ENCODE data around the gene HECA. TPM values are rescaled to one million over a fixed set of nuclear protein-coding genes. Genes with fewer than 3 reads are reported as not detected.

HECA gene
- total RNA-seq, 3 donors from 2014 or later (not counting 1 experiment from before 2014, with no cell fraction given) = 76.5 to 80.5 (median 77.6) TPM

DNA sequence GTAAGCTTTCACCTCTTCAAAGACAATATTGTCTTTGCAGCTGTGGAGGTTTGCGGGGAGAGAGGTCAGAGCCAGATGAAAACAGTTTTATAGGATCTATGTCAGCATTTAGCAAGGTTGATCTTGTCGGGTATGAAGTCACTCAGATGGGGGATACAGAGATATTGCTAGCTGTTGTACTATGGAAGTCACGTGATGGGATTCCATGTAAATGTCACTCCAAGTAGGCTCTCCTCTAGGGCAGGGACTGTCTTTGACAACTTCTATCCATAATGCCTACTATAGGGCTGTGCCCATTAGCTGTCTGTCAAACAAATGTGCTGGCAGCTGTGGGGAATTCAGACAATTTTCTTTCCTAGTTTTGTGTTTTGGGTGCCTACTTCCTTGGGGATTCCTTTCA is 54.8 kb downstream of the HECA start:
- TF ChIP-seq, protein P1, sequence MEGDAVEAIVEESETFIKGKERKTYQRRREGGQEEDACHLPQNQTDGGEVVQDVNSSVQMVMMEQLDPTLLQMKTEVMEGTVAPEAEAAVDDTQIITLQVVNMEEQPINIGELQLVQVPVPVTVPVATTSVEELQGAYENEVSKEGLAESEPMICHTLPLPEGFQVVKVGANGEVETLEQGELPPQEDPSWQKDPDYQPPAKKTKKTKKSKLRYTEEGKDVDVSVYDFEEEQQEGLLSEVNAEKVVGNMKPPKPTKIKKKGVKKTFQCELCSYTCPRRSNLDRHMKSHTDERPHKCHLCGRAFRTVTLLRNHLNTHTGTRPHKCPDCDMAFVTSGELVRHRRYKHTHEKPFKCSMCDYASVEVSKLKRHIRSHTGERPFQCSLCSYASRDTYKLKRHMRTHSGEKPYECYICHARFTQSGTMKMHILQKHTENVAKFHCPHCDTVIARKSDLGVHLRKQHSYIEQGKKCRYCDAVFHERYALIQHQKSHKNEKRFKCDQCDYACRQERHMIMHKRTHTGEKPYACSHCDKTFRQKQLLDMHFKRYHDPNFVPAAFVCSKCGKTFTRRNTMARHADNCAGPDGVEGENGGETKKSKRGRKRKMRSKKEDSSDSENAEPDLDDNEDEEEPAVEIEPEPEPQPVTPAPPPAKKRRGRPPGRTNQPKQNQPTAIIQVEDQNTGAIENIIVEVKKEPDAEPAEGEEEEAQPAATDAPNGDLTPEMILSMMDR (IDR thresholded peaks at IDR 0.05) = no peak
- H3K36me3 ChIP-seq (ENCODE audit: control insufficient read depth, insufficient read depth, low read length) = no peaks in the 10 kb centered on the region
- H3K4me1 ChIP-seq (ENCODE audit: control insufficient read depth, insufficient read depth, low read length) = peaks cover 3% of the 10 kb centered on the region
- no peak for ATAC-seq
- H3K9me3 ChIP-seq (ENCODE audit: control insufficient read depth, insufficient read depth, low read length) = no peaks in the 10 kb centered on the region
- H3K27me3 ChIP-seq (ENCODE audit: control insufficient read depth, insufficient read depth, low read length) = no peaks in the 10 kb centered on the region
- peaks cover 27 to 28% of the 10 kb centered on the region in 2 donors for H3K4me1 Mint-ChIP-seq
- DNase-seq = no peak
- intact Hi-C loops (cut with micrococcal nuclease) = no loop called here
- no peaks in the 10 kb centered on the region for H3K27me3 Mint-ChIP-seq (ENCODE audit: low read depth in 2 of 2)
- no peaks in the 10 kb centered on the region for H3K36me3 Mint-ChIP-seq
- 97% methylated on average over 3 of the region's 3 CpGs for WGBS (ENCODE audit: insufficient coverage)
- no peak overlapping the region for H3K4me3 Mint-ChIP-seq
- no peak overlapping the region for H3K4me3 ChIP-seq (ENCODE audit: low read length)
- no peaks in the 10 kb centered on the region for H3K9me3 Mint-ChIP-seq
- no peak overlapping the region for H3K27ac Mint-ChIP-seq
- H3K27ac ChIP-seq (ENCODE audit: low read length) = no peak overlapping the region

DNA sequence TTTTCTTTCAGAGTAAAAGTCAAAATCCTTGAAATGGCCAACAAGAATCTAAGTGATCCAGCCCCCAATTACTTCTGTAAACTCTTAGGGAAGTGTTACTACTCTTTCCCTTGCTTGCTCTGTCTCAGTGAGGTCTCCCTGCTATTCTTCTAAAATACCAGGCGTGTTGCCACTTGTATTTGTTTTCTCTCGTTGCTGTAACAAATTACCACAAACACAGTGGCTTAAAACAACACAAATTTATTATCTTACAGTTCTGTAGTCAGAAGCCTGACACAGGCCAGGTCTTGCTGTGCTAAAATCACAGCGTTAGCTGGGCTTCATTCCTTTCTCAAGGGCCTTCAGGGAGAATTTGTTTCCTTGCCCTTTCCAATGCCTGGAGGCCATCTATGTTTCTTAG is 59.9 kb downstream of the HECA start:
- Histone ChIP-seq H3K27ac (ENCODE audit: low read length) (no peak overlapping the region), H3K4me3 (ENCODE audit: low read length) (no peak overlapping the region), H3K9me3 (ENCODE audit: control insufficient read depth, insufficient read depth, low read length) (no peaks in the 10 kb centered on the region), H3K36me3 (ENCODE audit: control insufficient read depth, insufficient read depth, low read length) (no peaks in the 10 kb centered on the region), H3K27me3 (ENCODE audit: control insufficient read depth, insufficient read depth, low read length) (no peaks in the 10 kb centered on the region), H3K4me1 (ENCODE audit: control insufficient read depth, insufficient read depth, low read length) (no peaks in the 10 kb centered on the region)
- no peaks in the 10 kb centered on the region for H3K4me1 Mint-ChIP-seq
- no peaks in the 10 kb centered on the region for H3K27me3 Mint-ChIP-seq (ENCODE audit: low read depth in 2 of 2)
- no peak overlapping the region for H3K27ac Mint-ChIP-seq
- ATAC-seq = no peak
- H3K4me3 Mint-ChIP-seq = no peak overlapping the region
- no peak for DNase-seq
- intact Hi-C loops (cut with micrococcal nuclease) = no loop called here
- WGBS (ENCODE audit: insufficient coverage) = 90% methylated on average over 3 of the region's 3 CpGs
- no peaks in the 10 kb centered on the region for H3K36me3 Mint-ChIP-seq
- TF ChIP-seq, protein P1 (IDR thresholded peaks at IDR 0.05) = no peak
- H3K9me3 Mint-ChIP-seq = no peaks in the 10 kb centered on the region

DNA sequence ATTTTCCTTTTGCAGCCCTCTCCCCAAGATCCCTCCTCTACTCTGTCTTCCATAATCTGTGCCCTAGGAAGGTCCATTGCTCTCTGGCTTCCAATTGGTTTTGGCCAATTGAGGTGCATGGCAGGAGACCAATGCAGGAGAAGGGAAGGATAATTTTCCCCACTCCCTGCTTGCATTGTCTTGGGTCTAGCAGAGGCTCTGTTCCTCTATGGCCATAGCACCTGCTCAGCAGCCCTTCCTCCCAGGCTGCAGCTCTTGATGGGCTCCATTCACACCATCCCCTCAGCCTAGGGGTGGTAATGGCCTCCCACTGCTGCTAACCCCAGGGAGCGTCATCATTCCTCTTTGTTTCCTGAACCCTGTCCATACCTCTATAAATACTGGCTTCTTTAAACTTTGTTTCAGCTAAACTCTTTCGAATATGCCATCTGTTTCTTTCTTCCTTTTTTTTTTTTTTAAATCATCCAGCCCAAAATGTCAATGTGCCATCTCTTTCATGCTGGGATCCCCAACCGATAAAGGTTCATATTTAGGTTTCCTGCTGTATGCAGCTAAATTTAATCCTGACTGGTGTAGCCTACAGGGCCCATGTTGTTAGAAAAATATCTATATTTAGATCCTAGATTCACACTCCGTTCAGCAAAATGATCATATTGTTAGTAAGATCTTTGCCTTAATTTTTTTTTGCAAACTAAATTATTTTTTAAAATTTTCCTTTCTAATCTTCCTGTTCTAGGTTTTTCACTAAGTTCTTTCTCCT is 63.8 kb downstream of the HECA start:
- no peaks in the 10 kb centered on the region for H3K9me3 Mint-ChIP-seq
- 57% methylated on average over 3 of the region's 4 CpGs for WGBS (ENCODE audit: insufficient coverage)

More for the DNA sequence above, 63.8 kb downstream of the HECA start:
- Mint-ChIP-seq H3K27ac (no peak overlapping the region), H3K4me1 (no peaks in the 10 kb centered on the region), H3K4me3 (no peak overlapping the region), H3K27me3 (ENCODE audit: low read depth in 2 of 2) (peaks cover 0 to 10% of the 10 kb centered on the region in 2 donors), H3K36me3 (no peaks in the 10 kb centered on the region)
- Histone ChIP-seq H3K9me3 (ENCODE audit: control insufficient read depth, insufficient read depth, low read length) (no peaks in the 10 kb centered on the region), H3K27me3 (ENCODE audit: control insufficient read depth, insufficient read depth, low read length) (no peaks in the 10 kb centered on the region), H3K36me3 (ENCODE audit: control insufficient read depth, insufficient read depth, low read length) (no peaks in the 10 kb centered on the region), H3K27ac (ENCODE audit: low read length) (no peak overlapping the region), H3K4me3 (ENCODE audit: low read length) (no peak overlapping the region), H3K4me1 (ENCODE audit: control insufficient read depth, insufficient read depth, low read length) (no peaks in the 10 kb centered on the region)
- intact Hi-C loops (cut with micrococcal nuclease) = no loop called here
- ATAC-seq (no peak), DNase-seq (no peak)
- TF ChIP-seq, protein P1 (IDR thresholded peaks at IDR 0.05) = no peak
